Right renal pelvis (tissue), 4 donors: ENCODE results near the gene STYXL2. TPM values are rescaled to one million over a fixed set of nuclear protein-coding genes. Genes with fewer than 3 reads are reported as not detected.
A peak's percentile ranks its signal among the peaks of the same experiment; 100 is the strongest.

Experiments
- DNase-seq, 4 donors: peaks; one replicate each; pipeline ENCODE4 v3.0.0-alpha.2; 2013; ENCODE audit warnings: low read depth in 4 of 4, low spot score in 3 of 4, missing footprints in 1 of 4
- polyA plus RNA-seq, 4 donors: library from polyadenylated mRNA; unstranded; fragments of 120-200 nt; gene quantifications; one replicate each; pipeline ENCODE4 v1.2.1, GENCODE V29; 2013; ENCODE audit not compliant: insufficient read length in 4 of 4

The STYXL2 gene
- polyA plus RNA-seq, 4 donors: 0.42 to 0.66 (median 0.45) TPM

- no peak for DNase-seq
These were observed 11.6 kb downstream of the STYXL2 start for GRCh38 chr1:167105271-167106118.

GRCh38 chr1:167106119-167106461, 12.2 kb downstream of the STYXL2 start:
- DNase-seq: no peak

DNA sequence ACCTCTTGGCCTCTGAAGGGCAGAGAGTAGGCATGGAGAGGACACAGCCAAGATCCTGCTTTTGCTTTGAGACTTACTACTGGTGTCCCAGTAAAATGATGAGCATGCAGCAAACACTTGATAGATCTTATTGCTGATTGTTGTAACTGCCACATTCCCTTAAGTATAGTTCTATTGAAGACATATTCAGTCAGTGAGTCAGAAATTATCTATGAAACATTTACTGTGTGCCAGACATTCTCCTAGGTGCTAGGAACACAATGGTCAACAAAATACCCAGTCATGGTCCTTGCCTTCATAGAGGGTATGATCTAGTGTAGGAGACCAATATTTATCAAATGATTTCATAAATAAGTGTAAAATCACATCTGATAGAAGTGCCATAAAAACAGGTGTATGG, 13.6 kb downstream of the STYXL2 start:
- DNase-seq: no peak

GRCh38 chr1:167109125-167109524, 15.2 kb downstream of the STYXL2 start:
- DNase-seq: no peak

GRCh38 chr1:167110586-167110985, 16.7 kb downstream of the STYXL2 start:
- DNase-seq: no peak

DNA sequence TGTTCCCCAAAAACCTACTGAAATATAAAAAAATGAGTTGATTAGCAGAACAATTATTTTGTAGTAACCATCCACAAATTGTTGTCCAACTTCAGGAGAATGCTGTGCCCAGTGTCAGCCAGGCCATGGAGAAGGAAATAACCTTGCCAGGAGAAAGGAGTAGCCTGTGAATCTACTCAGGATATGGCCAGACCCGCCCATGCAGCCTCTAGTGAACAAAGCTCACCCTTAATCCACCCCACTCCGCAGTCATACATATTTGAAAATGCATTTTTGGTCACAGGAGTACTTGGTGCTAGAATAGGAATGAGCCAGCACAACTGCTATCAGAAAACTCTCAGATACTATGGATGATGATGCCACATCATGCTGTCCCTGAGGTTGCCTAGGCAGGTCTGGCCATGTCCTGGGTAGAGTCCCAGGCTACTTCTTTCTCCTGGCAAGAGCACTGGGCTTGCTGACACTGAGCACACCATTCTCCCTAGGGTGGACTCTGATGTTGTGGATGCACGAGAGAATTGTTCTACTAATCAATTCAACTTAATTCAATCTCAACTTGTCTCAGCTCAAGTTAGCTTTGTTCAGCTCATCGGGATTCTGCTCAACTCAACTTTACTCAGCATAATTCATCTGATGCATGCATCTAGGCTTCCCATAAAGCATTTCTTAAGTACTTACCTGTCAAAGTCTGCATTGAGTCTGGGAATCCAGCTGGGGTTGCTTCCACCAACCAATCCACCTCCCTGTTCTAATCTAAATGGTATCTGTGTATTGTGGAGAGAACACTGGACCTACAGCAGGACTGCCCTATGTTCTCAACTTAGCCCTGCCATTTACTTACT, 18.2 kb downstream of the STYXL2 start:
- DNase-seq: no peak

DNA sequence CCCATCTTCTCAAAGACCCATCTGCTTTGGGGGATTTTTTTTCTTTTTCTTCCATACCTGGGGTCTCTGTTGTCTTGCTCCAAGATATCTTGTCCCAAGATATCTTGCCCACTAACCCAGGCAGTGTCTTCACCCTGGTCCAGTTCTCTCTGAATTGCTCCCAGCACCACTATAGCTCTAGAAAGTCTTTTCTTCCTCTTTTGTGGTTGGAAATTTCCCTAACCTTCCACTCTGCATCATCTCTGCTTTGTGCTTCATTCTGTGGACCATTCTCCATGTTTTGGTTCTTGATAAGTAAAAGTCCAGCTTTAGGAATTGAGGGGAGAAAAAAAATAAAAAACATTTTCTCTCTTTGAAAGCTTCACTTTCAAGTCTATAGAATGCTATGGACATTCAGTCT, 20.9 kb downstream of the STYXL2 start:
- no peak for DNase-seq

- no peak for DNase-seq
These were observed 21.8 kb downstream of the STYXL2 start for GRCh38 chr1:167115655-167116054.

- DNase-seq: no peak
These were observed 22.3 kb downstream of the STYXL2 start for GRCh38 chr1:167116174-167116573.

GRCh38 chr1:167117225-167117624, 23.4 kb downstream of the STYXL2 start:
- DNase-seq: no peak

DNA sequence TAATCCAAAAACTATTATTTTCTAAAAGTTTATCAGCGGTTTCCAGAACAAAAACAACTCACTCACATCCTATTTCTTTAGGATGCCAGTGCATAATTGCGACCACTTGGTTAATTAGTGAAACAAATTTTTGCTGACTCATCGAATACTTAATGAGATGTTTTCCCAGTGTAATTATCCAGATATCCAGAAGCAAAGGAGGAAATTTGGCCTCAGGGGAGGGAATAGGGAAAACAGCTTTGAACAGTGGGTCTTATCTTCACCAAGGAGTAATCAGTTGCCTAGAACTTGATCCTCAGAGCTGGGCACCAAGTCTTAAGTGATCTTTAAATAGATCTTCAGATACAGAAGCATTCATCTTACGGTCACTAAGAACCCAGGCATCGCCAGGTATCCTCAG, 24.3 kb downstream of the STYXL2 start:
- no peak for DNase-seq

- DNase-seq: no peak
These were observed 25.8 kb downstream of the STYXL2 start for GRCh38 chr1:167119696-167120095.

- no peak for DNase-seq
These were observed 27.0 kb downstream of the STYXL2 start for GRCh38 chr1:167120899-167121298.

- peak in 3 of 4 donors; percentile 31 to 38 (median 34) for DNase-seq
These were observed 27.7 kb downstream of the STYXL2 start for GRCh38 chr1:167121375-167122120.

DNA sequence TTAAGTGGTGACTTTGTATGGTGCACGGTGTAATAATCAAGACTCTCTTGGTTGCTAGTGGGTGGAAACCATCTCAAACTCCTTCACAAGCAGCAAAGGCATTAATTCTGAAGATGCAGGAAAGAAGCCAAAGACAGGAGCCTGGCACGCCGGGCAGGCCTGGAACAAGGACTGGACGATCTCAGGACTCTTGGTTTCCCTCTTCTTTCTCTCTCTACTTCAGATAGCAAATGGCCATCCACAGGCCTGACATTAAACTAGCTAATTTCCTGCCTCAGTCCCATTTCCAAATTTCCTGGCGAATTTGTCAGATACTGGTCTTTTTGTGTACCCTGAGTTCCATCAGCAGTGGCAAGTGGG, 28.2 kb downstream of the STYXL2 start:
- DNase-seq: no peak

GRCh38 chr1:167122568-167122967, 28.7 kb downstream of the STYXL2 start:
- DNase-seq: no peak

GRCh38 chr1:167126317-167126716, 32.4 kb downstream of the STYXL2 start:
- DNase-seq: no peak

- DNase-seq: no peak
These were observed 32.9 kb downstream of the STYXL2 start for GRCh38 chr1:167126811-167127210.

- DNase-seq: no peak
These were observed 33.4 kb downstream of the STYXL2 start for GRCh38 chr1:167127236-167127635.

DNA sequence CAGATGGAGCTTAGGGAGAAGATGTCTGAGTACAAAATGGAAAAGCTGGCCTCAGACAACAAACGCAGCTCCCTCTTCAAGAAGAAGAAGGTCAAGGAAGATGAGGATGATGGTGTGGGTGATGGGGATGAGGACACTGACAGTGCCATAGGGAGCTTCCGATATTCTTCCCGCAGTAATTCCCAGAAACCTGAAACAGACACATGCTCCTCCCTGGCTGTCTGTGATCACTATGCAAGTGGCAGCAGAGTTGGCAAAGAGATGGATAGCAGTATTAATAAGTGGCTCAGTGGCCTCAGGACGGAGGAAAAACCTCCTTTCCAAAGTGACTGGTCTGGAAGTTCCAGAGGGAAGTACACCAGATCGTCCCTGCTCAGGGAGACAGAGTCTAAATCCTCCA, 33.8 kb downstream of the STYXL2 start:
- no peak for DNase-seq
